Gastroesophageal sphincter (tissue), 3 donors: Measurements from ENCODE around the gene STARD13.

Experiments
- EP300 ChIP-seq: sonication (generic); formaldehyde crosslinking; IDR thresholded peaks from one replicate; pipeline ENCODE4 v1.6.1; 2017; ENCODE audit warnings: antibody characterized with exemption, mild to moderate bottlenecking
- POLR2A ChIP-seq, 2 donors: fragments of 450-650 bp; IDR thresholded peaks; one replicate each; pipeline ENCODE4 v1.6.1; 2017; ENCODE audit warnings: antibody characterized with exemption in 2 of 2, mild to moderate bottlenecking in 2 of 2, moderate library complexity in 1 of 2
- POLR2AphosphoS5 ChIP-seq: sonication (generic); formaldehyde crosslinking; IDR thresholded peaks from one replicate; pipeline ENCODE4 v1.6.1; 2017; ENCODE audit warnings: antibody characterized with exemption
- TF ChIP-seq, protein P1 (sequence below), 4 experiments: fragments of 200-600 bp in 2 of 4; fragments of 450-650 bp in 2 of 4; sonication (generic) in 1 of 4; IDR thresholded peaks; one replicate each; pipeline ENCODE4 v1.5.1; 2017 to 2019; ENCODE audit warnings: antibody characterized with exemption in 4 of 4, mild to moderate bottlenecking in 2 of 4, moderate library complexity in 2 of 4

DNA sequence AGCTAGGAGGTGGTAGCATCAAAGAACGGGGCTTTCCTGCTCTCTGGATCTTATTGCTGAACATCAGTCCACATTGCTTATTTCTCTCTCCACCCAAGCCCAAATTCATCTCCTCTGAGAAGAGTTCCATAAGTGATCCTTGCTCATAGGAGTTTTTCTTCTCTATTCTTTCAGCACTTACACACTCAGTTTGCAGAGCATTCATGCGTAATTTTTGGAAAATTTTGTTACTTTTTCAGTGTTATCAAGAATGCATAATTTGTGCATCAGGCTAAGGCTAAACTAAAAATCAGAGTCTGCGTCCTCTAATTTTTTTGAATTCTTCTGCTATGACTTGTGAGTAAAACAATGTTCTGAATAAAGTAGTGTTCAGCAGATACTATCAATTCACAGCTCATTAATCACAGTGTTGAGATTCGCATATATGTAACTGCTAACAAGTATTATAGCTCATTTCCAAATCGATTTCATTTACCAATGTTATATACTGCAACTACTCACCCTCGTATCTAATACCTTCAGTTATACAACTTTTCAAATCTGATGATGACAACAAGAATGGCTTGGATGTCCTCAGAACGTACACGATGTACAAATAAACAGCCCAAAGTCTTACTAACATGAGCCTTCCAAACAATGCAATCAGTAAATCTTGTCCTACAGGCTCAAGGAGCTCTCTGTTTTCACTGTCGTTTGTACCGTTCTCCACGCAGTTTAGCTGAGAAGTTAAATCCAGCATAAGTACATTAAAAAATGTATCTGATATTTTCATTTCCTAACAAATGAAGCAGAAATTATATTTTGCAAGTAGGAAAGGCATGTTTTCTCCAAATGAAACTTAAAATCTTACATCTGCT lies 36.4 kb upstream of the STARD13 start:
- TF ChIP-seq, protein P1, sequence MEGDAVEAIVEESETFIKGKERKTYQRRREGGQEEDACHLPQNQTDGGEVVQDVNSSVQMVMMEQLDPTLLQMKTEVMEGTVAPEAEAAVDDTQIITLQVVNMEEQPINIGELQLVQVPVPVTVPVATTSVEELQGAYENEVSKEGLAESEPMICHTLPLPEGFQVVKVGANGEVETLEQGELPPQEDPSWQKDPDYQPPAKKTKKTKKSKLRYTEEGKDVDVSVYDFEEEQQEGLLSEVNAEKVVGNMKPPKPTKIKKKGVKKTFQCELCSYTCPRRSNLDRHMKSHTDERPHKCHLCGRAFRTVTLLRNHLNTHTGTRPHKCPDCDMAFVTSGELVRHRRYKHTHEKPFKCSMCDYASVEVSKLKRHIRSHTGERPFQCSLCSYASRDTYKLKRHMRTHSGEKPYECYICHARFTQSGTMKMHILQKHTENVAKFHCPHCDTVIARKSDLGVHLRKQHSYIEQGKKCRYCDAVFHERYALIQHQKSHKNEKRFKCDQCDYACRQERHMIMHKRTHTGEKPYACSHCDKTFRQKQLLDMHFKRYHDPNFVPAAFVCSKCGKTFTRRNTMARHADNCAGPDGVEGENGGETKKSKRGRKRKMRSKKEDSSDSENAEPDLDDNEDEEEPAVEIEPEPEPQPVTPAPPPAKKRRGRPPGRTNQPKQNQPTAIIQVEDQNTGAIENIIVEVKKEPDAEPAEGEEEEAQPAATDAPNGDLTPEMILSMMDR (IDR thresholded peaks at IDR 0.05) = no peak
- TF ChIP-seq POLR2A (IDR thresholded peaks at IDR 0.05) = no peak
- TF ChIP-seq EP300 = no peak
- no peak for TF ChIP-seq POLR2AphosphoS5
